Measurements from ENCODE around the gene VEPH1.

- no peak for TF ChIP-seq EZH2phosphoT487 (IDR thresholded peaks at IDR 0.05; ENCODE audit: low read depth)
- TF ChIP-seq, protein P1, sequence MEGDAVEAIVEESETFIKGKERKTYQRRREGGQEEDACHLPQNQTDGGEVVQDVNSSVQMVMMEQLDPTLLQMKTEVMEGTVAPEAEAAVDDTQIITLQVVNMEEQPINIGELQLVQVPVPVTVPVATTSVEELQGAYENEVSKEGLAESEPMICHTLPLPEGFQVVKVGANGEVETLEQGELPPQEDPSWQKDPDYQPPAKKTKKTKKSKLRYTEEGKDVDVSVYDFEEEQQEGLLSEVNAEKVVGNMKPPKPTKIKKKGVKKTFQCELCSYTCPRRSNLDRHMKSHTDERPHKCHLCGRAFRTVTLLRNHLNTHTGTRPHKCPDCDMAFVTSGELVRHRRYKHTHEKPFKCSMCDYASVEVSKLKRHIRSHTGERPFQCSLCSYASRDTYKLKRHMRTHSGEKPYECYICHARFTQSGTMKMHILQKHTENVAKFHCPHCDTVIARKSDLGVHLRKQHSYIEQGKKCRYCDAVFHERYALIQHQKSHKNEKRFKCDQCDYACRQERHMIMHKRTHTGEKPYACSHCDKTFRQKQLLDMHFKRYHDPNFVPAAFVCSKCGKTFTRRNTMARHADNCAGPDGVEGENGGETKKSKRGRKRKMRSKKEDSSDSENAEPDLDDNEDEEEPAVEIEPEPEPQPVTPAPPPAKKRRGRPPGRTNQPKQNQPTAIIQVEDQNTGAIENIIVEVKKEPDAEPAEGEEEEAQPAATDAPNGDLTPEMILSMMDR (IDR thresholded peaks at IDR 0.05; ENCODE audit: low read depth, low read length), result no peak
These were observed 20.6 kb upstream of the VEPH1 start for GRCh38 chr3:157523814-157524213.
